GM19463 (cell line): Measurements from ENCODE around the gene TMED10.

Experiments used
- ATAC-seq: cut with Tn5 transposase; IDR thresholded peaks from one replicate; pipeline ENCODE4 v1.9.1; 2021; ENCODE audit warnings: mild to moderate bottlenecking, moderate library complexity; ENCODE audit not compliant: unreplicated experiment

Gene TMED10

DNA sequence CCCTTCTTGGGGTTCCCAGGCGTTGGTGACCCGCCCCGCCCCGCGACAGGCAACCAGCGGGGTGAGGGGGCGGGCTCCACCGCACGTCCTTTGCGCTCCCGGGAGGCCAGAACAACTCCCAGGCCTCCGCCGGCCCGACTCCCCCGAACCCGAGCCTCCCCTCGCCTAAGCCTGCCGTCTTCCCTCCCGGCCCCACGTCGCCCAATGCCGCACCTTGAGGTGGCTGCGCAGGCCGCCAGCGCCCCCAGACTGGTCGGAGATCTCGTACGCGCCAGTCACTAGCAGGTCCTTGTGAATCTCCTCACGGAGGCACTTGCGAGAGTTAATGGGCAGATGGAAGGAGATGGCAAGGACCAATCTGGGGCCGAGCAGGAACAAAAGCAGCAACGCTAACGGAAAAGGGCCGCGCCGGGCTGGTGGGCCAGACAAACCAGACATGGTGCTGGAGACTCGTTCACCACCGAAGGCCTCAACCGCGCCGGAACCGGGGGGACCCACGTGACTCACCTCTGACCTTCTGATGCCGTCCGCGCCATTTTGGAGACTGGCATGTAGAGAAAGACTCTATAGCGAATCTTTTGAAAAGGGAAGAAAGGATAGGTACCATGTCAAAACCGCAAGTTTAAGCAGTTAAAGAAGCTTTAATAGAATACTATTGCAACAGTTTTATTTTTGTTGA is at the start of gene TMED10:
TSS of gene TMED10 (minus strand) at position 471 of the 679 bp plus-strand sequence. CDS start at position 438, 33 bp downstream.
- ATAC-seq, result peak; percentile 64

DNA sequence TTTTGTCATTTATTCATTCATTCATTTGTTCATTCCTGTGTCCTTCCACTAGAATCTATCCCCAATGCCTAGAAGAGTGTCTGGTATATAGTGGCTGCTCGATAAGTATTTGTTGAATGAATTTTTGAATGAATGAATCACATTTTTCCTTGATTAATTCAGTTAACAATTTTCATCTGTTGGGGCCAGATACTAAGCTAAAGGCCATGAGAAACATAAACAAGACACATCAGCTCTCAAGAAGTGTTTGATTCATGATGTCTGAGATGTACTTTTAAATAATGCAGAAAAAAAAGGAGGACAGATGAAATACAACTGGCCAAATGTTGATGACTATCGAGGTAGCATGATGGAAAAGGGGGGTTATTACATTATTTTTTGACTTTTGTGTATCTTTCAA is 48.1 kb upstream of the TMED10 start:
- no peak for ATAC-seq

DNA sequence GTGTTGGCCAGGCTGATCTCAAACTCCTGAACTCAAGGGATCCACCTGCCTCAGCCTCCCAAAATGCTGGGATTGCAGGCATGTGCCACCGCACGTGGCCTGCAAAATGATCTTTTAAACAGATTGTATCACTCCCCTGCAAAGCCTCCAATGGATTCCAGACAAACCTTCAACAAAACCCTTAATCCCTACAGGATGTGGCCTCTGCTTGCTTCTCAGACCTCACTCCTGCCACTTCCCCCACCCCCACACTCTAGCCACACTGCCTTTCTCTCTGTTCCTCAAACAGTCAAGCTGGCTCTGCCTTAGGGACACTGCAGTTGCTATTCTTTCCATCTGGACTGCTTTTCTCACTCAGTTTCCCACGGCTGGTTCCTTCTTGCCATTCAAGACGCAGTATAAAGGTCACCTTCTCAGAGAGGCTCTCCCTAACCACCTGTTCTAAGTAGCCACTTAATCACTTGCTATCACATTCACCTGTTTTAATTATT is 47.3 kb upstream of the TMED10 start:
- no peak for ATAC-seq

DNA sequence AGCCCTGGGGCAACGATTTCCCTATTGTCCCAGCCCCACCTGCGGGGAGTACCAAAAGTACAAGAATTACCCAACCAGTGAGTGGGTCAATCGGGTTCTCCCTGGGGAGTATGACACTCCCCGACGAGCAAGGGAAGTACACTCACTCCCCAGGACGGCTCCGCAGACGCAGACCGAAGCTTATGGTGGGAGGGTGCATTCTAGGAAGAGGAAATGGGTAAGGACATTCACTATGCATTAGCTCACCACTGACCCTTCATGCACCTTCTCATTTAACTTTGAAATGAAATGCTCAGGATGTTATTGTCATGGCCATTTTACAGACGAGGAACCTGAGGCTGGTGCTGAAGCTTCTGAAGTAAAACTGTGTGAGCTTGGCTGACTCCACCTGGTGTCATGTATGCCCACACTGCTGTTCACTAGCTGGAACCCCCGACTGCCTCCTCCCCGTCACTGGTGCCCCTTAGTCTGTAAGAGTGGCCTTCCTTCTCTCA is 45.8 kb upstream of the TMED10 start:
- ATAC-seq, result no peak

DNA sequence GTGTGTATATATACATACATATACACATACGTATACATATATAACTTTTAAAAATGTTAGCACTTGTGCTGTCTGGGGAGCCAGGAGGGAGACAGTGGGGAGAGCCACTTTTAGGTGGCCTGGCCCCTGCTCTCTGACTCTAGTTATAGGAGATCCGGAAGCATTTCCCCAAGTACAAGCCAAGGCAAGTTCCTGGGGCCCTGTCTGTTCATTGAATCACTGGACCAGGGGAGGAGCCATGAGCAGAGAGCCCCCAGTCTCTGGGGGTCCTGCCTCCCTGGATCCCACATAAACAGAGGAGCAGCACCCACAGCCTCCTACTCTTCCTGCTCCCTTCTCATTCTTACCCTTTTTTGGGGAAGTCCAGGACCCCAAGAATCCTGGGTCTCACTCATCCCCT is 45.4 kb upstream of the TMED10 start:
- ATAC-seq, result no peak

DNA sequence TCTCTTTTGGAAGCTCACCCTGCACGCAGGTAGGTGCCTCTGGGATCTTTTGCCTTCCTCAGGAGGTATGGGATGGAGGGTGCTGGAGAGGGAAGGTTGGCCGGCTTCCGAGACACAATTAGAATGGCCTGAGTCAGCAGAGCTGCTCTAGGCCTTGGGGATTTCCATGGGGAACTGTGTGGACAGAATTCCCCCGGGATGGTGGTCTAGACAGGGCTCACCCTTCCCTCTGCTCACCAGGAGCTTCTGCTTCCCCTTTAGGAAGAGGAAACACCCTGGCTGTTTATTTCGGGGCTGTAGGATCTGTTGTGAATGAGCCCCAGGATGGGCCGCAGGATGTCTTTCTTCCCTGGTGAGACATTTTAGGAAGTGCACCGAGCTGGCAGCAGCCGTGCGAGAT is 43.7 kb upstream of the TMED10 start:
- no peak for ATAC-seq

DNA sequence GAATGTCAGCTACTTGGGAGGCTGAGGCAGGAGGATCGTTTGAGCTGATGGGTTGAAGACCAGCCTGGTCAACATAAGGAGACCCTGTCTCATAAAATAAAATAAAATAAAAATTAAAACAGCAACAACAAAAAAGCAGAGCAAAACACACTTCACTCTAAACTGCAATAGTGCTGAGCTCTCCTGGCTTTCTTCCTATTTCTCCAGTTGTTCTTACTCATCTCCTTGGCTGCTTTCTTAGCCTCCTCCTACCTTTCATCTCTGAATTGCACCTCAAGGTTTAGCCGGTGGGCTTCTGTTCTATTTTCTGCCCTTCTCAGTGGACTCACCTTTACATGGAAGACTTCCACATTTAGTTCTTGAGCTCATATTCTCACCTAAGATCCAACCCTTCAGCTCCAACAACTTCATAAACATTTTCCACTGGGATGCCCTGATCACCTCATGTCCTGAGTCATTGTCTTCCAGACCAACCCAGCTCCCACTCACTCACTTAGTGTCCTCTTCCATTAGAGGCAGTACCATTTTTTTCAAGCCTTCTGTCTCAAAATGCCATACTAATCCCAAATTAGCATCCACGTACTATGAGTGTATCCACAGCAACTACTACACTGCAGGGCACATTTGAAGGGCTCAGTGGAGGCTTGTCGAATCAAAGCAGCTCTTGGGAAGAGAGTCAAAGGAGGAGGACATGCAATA is 41.2 kb upstream of the TMED10 start:
- no peak for ATAC-seq

DNA sequence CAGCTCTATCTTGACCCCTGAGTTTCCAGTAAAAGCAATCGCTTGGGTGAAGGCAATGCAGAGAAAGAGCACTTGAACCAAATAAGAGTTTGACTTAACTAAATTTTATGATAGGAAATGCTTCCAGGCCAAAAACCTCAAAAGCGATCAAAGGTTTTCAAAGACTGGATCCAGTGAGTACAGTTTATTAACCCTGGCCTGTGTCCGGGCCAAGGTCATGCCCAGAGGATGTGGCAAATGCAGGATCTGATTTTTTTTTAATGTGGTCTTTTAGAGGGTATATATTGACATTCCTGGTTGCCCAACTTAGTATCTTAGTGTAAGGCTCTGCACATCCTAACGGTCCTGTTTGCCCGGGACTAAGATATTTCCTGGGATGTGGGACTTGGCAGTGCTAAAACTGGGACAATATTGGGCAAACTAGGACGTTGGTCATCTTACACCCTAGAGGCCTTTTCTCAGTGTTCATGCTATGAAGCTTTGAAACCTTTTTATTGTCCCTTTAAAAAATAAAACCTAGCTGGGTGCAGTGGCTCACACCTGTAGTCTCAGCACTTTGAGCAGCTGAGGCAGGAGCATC is 40.1 kb upstream of the TMED10 start:
- no peak for ATAC-seq

DNA sequence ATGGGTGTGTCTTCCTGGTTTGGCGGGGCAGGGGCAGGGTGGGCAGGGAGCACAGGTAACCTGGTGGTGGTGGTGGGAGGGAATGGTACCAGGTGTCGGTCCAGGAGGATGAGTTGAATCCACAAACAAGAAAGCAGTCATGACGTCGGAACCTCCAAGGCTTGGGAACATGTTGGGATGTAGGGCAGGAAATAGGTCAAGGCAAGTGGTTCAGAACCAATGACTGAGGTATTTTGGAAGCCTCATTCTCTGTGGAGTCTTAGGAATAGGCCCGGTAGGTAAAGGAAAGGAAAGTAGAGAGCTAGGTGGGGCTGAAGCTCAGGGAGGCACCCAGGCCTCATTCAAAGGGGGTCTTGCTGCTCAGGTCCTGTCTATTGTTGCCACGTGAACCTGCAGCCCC is 39.1 kb upstream of the TMED10 start:
- no peak for ATAC-seq

DNA sequence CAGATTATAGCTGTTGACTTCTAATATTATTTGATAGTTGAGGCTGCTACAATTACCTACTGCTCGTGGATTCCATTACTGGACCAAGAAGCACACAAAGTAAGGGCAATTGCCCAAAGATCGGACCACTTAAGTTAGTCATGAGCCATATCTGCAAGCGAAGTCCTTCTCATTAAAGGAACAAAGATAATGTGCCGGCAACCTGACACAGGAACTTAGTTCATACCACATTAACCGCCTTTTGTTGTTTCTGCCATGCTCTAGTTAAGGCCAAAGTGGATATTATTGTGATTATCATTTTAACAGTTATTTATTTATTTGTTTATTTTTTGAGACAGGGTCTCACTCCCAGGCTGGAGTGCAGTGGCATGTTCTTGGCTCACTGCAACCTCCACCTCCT is 38.1 kb upstream of the TMED10 start:
- ATAC-seq, result no peak

DNA sequence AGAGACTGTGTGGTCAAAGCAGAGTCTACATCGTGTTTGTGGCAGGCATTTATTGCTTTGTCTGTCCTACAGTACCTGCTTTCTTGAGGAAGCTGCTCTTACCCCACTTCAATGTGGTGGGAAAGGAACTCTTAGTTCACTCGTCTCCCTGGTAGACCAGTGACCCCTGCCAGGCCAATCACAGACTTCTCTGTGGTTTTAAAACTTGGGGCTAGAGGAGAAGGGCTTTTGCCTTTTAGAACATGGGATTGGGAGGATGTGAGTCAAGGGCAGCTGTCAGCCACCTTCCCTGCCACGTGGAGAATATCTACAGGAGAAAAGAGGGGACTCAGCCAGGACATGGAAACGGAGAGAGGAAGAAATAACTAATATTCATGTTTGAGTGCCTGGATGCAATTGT is 36.8 kb upstream of the TMED10 start:
- ATAC-seq, result no peak

DNA sequence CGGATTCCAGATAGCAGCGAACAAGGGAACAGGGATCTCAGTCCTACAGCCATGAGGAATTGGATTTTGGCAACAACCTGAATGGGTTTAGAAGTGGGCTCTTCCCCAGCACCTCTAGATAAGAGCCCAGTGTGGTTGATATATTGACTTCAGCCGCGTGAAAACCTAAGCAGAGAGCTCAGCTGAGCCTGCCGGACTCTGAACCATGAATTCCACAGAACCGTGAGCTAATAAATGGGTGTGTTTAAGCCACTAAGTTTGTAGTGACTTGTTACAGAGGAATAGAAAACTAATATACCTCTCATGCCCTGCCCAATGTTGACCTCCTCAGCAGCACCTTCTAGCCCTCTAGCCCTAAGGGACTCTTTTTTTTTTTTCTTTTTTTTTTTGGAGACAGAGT is 32.4 kb upstream of the TMED10 start:
- no peak for ATAC-seq

DNA sequence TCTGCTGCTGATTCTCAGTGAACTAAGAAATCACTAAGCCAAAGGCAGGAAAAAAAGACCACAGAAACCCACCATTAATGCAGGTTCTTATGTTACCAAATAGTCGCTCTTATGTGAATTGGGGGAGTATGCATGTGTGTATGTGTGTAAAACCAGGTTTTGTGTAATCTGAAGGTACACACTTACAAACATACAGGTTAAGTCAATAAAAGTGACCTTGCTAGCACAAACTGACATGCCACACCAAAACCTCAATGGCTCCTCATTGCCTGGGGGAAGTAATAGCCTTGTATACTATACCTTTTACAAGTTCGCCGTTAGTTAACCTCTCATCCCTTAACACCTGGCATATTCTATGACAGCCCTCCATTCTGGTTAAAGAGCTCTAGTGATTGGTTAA is 29.8 kb upstream of the TMED10 start:
- no peak for ATAC-seq

DNA sequence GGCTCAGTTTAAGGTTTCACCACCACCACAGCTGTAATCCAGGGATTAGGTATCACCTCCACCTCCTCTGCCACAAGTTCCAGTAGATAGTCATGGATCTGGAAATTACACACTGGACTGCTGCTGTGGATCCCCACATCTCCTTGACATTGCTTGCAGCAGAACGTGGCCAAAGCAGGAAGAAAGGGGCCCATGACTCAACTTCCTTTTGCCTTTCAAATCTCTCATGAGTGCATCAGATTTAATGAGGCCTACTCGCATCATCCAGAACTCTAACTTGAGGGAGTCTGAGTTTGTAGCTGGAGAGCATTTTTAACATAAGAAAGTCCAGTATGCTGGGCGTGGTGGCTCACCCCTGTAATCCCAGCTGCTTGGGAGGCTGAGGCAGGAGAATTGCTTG is 29.2 kb upstream of the TMED10 start:
- ATAC-seq, result no peak

DNA sequence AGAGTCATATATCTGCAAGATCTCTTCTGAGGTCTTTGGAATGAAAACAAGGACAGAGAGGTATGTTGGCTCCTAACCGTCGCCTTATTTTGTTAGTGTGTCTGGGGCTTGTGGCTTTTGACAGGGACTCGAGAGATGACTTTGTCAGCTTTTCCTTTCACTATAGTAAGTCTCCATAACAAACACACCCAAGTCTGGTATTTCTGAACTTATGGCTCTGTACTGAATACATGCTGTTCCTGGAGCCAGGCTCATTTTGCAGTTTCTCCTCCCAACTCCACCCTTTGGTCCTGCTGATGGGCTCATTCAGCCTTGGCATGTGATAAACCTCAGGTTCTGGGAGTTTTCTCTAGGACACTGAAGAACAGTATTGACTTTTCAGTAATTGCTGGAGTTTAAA is 27.7 kb upstream of the TMED10 start:
- no peak for ATAC-seq

DNA sequence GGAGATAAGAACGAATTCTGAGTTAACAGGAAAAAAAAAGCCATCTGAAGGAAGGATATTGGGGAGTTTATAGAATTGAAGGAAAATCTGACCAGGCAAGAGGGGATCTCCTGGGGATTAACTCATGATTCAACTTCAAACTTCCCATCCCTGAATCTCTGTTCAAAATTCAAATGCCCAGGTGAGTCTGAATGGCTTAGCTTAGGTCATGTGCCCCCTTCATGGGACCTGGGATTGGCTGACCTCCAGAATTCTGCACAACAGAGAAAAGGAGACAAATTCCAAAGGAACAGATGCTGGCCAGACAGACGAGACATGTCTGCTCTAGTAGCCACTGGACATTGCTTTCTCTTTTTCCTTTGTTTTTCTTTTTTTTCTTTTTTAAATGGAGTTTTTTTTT is 26.2 kb upstream of the TMED10 start:
- no peak for ATAC-seq

DNA sequence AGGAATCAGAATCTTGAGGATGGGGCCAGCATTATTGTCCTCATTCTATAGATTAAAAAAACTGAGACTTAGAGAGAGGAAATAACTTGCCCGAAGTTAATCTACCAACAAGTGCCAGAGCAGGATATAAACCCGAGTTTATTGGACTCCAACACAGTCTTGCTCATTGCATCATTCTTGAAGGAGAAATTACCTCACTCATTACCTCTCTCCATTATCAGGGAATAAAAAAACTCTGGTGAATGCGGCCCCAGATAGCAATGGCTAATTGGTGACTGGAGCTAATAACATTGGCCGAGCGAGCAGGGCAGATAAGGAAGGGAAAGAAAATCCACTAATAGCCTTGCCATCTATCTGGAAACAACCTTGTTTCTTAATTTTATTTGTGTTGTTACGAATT is 24.7 kb upstream of the TMED10 start:
- ATAC-seq, result no peak

DNA sequence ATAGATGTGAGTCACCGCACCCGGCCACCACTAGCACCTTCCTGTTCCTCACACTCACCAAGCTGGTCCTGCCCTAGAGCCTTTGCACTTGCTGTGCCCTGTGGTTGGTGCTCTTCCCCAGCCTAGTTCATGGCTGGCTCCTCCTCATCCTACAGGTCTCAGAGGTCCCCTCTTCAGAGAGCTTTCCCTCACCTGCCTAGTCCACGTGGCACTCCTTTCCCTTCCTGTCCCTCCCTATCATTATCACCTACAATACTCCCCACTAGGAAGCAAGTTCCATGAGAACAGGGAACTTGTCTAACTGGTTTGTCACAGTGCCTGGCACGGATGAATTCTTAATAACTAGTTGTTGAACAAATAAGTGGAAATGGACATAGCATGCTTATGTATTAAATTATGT is 24.0 kb upstream of the TMED10 start:
- no peak for ATAC-seq

DNA sequence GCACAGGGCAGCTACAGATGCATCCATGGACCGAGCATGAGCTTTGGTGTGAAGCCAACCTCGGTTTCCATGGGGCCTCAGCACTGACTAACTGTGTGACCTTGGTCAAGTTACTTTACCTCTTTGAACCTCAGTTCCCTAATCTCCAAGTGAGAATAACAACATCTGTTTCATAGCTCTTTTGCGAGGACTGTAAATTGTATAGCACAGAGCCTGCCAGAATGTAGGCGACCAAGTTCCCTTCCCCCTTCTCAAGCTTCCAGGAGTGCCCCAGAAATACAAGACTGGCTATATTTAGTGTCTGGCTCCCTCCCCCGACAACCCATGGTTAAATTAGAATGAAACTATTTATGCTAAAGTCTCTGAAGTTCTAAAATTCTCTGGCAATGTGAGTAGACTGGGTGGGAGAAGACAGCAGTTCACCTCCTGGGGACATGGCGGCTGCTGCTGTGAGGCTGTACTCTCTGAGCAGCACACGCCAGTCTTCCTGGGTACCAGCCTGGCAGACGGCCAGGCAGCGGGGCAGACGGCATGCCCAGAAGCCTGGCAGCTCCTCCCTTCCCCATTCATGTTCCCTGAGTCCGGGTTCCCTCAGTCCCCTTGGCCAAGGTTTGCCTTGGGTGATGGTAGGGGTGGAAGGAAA is 22.0 kb upstream of the TMED10 start:
- ATAC-seq, result no peak

DNA sequence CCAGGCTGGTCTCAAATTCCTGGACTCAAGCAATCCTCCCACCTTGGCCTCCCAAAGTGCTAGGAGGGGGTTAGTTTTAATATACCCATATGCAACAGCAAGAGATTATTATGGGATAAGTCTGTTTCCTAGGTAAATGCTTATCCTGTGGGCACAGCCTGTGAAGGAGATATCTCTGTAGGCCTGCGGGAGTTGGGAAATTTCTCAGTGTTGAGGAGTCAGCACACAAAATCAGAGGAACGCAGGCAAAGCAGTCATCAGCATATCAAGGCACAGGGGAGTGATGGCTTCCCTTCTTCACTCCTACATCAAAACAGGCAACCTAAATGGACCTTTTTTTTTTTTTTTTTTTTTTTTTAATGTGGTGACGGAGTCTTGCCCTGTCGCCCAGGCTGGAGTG is 20.9 kb upstream of the TMED10 start:
- no peak for ATAC-seq

DNA sequence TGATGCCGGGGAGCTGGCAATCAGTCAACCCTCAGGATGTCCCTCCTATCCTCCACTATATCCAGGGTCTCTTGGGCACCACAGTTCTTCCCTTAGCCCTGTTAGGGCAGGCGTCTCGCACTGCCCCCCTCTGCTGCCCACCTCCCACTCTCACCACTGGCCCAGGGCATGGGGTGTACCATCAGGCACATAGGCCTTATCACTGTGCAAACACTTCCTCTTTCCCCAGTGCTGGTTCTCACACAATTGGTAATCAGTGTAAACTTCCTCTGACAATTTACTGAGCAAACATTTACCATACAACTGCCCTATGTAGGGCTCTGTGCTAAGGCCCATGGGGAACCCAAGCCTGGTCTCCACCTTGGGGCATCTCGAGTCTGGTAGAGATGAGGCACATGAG is 20.1 kb upstream of the TMED10 start:
- no peak for ATAC-seq

DNA sequence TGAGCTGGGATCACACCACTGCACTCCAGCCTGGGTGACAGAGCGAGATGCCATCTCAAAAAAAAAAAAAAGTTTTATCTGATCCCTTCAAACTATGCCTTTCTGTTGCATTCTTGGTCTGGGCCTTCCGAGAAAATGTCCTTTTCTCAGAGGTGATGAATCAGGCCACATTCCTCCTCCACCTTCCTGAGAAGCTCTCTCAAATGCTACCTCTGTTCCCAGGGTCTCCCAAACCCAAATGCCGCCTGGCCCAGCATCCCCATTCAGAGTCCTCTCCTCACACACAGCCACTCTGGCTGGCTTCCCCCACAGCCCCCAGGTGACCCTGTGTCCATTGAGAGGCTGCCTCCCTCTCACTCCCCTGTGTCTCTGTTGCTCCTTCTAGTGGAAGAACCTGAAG is 19.7 kb upstream of the TMED10 start:
- no peak for ATAC-seq
